ENCODE data around the gene AIFM3.

GRCh38 chr22:20991252-20992055 lies 24.4 kb downstream of the AIFM3 start:
- TF ChIP-seq EZH2 (IDR thresholded peaks at IDR 0.05; ENCODE audit: low read depth, unreplicated experiment) (no peak), CTCF (conservative IDR thresholded peaks at IDR 0.05; ENCODE audit: low read depth in 2 of 2) (no peak), EZH2phosphoT487 (IDR thresholded peaks at IDR 0.05; ENCODE audit: unreplicated experiment) (no peak), POLR2AphosphoS5 (IDR thresholded peaks at IDR 0.05; ENCODE audit: low read depth) (no peak), REST (IDR thresholded peaks at IDR 0.05; ENCODE audit: unreplicated experiment) (no peak), ZNF331 (CRISPR knock-in tag; IDR thresholded peaks at IDR 0.05; ENCODE audit: low read depth) (no peak), CREB1 (CRISPR knock-in tag; IDR thresholded peaks at IDR 0.05; ENCODE audit: low read depth) (no peak), ZNF462 (CRISPR knock-in tag; IDR thresholded peaks at IDR 0.05) (no peak), ZNF114 (CRISPR knock-in tag; IDR thresholded peaks at IDR 0.05) (no peak), NANOG (IDR thresholded peaks at IDR 0.05; ENCODE audit: borderline replicate concordance) (no peak)
- TF ChIP-seq, protein P1, sequence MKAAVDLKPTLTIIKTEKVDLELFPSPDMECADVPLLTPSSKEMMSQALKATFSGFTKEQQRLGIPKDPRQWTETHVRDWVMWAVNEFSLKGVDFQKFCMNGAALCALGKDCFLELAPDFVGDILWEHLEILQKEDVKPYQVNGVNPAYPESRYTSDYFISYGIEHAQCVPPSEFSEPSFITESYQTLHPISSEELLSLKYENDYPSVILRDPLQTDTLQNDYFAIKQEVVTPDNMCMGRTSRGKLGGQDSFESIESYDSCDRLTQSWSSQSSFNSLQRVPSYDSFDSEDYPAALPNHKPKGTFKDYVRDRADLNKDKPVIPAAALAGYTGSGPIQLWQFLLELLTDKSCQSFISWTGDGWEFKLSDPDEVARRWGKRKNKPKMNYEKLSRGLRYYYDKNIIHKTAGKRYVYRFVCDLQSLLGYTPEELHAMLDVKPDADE (IDR thresholded peaks at IDR 0.05) = no peak
